ENCODE results near the gene CYP3A5.
"Not testable (repeated sequence)": the region's sequence is repeated elsewhere in the genome, so short reads cannot be mapped to it uniquely, and the experiment has no call there.

CYP3A5 gene

DNA sequence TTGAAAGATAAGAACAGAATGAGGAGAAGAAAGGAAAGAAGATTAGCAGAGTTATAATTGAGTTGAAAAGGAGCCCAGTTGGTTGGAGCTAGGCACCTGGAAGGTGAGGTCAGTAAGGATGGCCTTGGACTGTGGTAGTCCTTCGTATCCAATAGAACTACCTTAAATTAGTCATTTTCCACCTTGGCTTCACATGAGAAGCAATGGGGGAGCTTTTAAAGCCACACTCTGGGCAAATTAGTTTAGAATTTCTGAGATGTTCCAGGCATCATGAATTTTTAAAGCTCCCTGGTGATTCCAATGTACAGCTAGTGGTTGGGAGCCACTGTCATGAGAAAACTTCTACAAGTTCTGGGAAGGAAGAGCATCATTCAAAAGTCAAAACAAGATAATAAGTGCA, 27.3 kb upstream of the CYP3A5 start:
- Histone ChIP-seq H3K27ac (ENCODE audit: low read length, poor library complexity, severe bottlenecking) (no peak overlapping the region), H3K36me3 (ENCODE audit: control insufficient read depth in 1 of 2, insufficient read depth in 2 of 2, low read depth in 1 of 2, low read length in 2 of 2) (no peaks in the 10 kb centered on the region), H4K8ac (ENCODE audit: low read length) (no peak overlapping the region), H3K4me1 (ENCODE audit: control insufficient read depth, insufficient read depth, low read depth, low read length) (no peaks in the 10 kb centered on the region), H3K79me1 (replicated peaks; ENCODE audit: low read length, poor library complexity, severe bottlenecking) (no peaks in the 10 kb centered on the region), H2BK120ac (ENCODE audit: low read depth, low read length) (no peak overlapping the region), H2BK12ac (ENCODE audit: low read length in 2 of 2) (no peak overlapping the region), H3K4me3 (ENCODE audit: insufficient read depth in 1 of 2, low read depth in 1 of 2, low read length in 2 of 2) (no peak overlapping the region), H2AFZ (ENCODE audit: low read depth, low read length) (no peak overlapping the region), H4K91ac (ENCODE audit: low read length) (no peak overlapping the region), H3K27me3 (ENCODE audit: control insufficient read depth in 1 of 2, insufficient read depth in 1 of 2, low read length in 2 of 2) (no peaks in the 10 kb centered on the region), H2BK15ac (ENCODE audit: low read depth, poor library complexity, severe bottlenecking) (no peak overlapping the region), H3K4ac (ENCODE audit: low read depth in 1 of 2, low read length in 2 of 2) (no peak overlapping the region), H2BK5ac (ENCODE audit: low read depth, low read length, poor library complexity, severe bottlenecking) (no peak overlapping the region), H3K14ac (ENCODE audit: low read length in 2 of 2) (no peak overlapping the region), H3K4me2 (ENCODE audit: low read length, poor library complexity, severe bottlenecking) (no peak overlapping the region), H3K9ac (ENCODE audit: low read length) (no peak overlapping the region), H3K18ac (ENCODE audit: low read depth in 1 of 2, low read length in 2 of 2) (no peak overlapping the region), H3K23ac (ENCODE audit: low read length in 2 of 2) (no peak overlapping the region), H3K9me3 (ENCODE audit: control insufficient read depth, low read length) (peaks cover 61% of the 10 kb centered on the region), H2AK5ac (ENCODE audit: low read length, severe bottlenecking) (no peak overlapping the region)
- peak; percentile 20 for DNase-seq
- WGBS: no CpG with 5 or more reads among the region's 1 CpG

DNA sequence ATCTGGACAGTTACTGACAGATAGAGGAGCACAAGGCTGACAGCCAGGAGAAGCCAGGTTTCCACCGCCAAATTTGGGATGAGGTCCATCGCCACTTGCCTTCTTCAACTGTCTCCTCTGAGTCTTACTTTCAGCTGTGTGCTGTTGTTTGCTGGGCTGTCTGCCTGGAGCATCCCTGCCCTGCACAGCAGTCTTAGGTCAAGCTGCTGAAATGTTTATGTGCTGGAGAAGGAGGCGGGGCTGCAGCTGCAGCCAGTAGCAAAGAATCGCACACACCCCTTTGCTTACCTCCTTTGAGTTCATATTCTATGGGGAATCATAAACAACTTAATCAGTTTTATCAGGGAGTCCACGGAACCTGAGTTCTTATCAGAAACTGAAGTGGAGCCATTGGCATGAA, 20.1 kb upstream of the CYP3A5 start:
- no peak overlapping the region for H3K9ac ChIP-seq (ENCODE audit: low read length)
- H3K4me3 ChIP-seq (ENCODE audit: insufficient read depth in 1 of 2, low read depth in 1 of 2, low read length in 2 of 2): no peak overlapping the region
- H3K36me3 ChIP-seq (ENCODE audit: control insufficient read depth in 1 of 2, insufficient read depth in 2 of 2, low read depth in 1 of 2, low read length in 2 of 2): no peaks in the 10 kb centered on the region
- H2BK5ac ChIP-seq (ENCODE audit: low read depth, low read length, poor library complexity, severe bottlenecking): no peak overlapping the region
- H2AK5ac ChIP-seq (ENCODE audit: low read length, severe bottlenecking): no peak overlapping the region
- no peak overlapping the region for H3K14ac ChIP-seq (ENCODE audit: low read length in 2 of 2)
- no peak overlapping the region for H3K18ac ChIP-seq (ENCODE audit: low read depth in 1 of 2, low read length in 2 of 2)
- WGBS: 67% methylated on average over 5 of the region's 5 CpGs
- H2BK12ac ChIP-seq (ENCODE audit: low read length in 2 of 2): no peak overlapping the region
- no peaks in the 10 kb centered on the region for H3K27me3 ChIP-seq (ENCODE audit: control insufficient read depth in 1 of 2, insufficient read depth in 1 of 2, low read length in 2 of 2)
- H2BK15ac ChIP-seq (ENCODE audit: low read depth, poor library complexity, severe bottlenecking): no peak overlapping the region
- no peak for DNase-seq
- H4K91ac ChIP-seq (ENCODE audit: low read length): no peak overlapping the region
- H4K8ac ChIP-seq (ENCODE audit: low read length): no peak overlapping the region
- H3K9me3 ChIP-seq (ENCODE audit: control insufficient read depth, low read length): peaks cover 18% of the 10 kb centered on the region
- H3K4me1 ChIP-seq (ENCODE audit: control insufficient read depth, insufficient read depth, low read depth, low read length): no peaks in the 10 kb centered on the region
- H3K23ac ChIP-seq (ENCODE audit: low read length in 2 of 2): no peak overlapping the region
- no peak overlapping the region for H3K4me2 ChIP-seq (ENCODE audit: low read length, poor library complexity, severe bottlenecking)
- no peak overlapping the region for H3K4ac ChIP-seq (ENCODE audit: low read depth in 1 of 2, low read length in 2 of 2)
- no peak overlapping the region for H2BK120ac ChIP-seq (ENCODE audit: low read depth, low read length)
- H2AFZ ChIP-seq (ENCODE audit: low read depth, low read length): no peak overlapping the region
- H3K27ac ChIP-seq (ENCODE audit: low read length, poor library complexity, severe bottlenecking): no peak overlapping the region
- no peaks in the 10 kb centered on the region for H3K79me1 ChIP-seq (replicated peaks; ENCODE audit: low read length, poor library complexity, severe bottlenecking)

DNA sequence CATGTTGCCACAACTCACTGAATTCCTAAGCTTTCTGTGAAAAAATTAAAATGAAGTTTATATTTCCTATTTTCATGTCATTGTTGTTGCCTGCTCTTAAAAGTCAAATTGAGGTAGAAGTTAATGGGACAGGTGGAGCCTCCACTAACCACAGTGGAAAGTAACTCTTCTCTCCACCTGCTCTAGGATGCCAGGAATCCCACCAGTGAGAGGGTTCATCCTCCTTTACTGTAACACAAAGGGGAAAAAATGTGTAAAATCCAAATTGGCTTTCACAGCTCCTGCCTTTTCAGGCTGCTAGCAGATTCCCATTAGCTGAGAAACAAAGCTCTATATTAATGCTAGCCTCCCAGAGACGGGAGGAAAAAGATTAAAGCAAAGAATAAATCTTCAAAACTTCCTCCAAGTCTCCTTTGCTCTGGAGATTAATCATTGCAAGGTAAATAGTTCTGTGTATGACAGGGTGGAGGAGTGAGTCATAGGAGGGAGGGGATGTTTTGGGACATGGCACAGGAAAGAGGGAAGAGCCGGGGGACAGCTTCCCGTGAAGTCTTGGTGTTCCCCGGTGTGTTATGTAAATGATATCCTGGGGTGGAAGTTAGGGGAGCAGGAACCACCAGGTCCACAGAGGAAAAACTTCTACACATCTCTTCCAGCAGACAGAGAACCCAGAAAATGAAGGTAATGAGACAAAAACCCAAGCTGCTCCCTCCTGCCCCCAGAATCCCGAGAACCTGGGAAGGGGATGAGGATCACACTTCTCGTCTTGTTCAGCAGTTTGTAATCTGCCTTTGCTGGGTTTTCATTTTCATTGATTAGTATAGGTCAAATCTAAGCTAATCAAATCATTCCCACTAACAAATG, 19.3 kb upstream of the CYP3A5 start:
- H2BK12ac ChIP-seq (ENCODE audit: low read length in 2 of 2); H2BK120ac ChIP-seq (ENCODE audit: low read depth, low read length); H3K4ac ChIP-seq (ENCODE audit: low read depth in 1 of 2, low read length in 2 of 2); H3K4me3 ChIP-seq (ENCODE audit: insufficient read depth in 1 of 2, low read depth in 1 of 2, low read length in 2 of 2); H3K14ac ChIP-seq (ENCODE audit: low read length in 2 of 2); H2AFZ ChIP-seq (ENCODE audit: low read depth, low read length); H3K79me1 ChIP-seq (replicated peaks; ENCODE audit: low read length, poor library complexity, severe bottlenecking); H3K9ac ChIP-seq (ENCODE audit: low read length); H2BK5ac ChIP-seq (ENCODE audit: low read depth, low read length, poor library complexity, severe bottlenecking); H4K91ac ChIP-seq (ENCODE audit: low read length); DNase-seq; H4K8ac ChIP-seq (ENCODE audit: low read length); H3K27me3 ChIP-seq (ENCODE audit: control insufficient read depth in 1 of 2, insufficient read depth in 1 of 2, low read length in 2 of 2); H3K4me1 ChIP-seq (ENCODE audit: control insufficient read depth, insufficient read depth, low read depth, low read length); H3K23ac ChIP-seq (ENCODE audit: low read length in 2 of 2); H3K27ac ChIP-seq (ENCODE audit: low read length, poor library complexity, severe bottlenecking); H3K36me3 ChIP-seq (ENCODE audit: control insufficient read depth in 1 of 2, insufficient read depth in 2 of 2, low read depth in 1 of 2, low read length in 2 of 2); H3K18ac ChIP-seq (ENCODE audit: low read depth in 1 of 2, low read length in 2 of 2); H2AK5ac ChIP-seq (ENCODE audit: low read length, severe bottlenecking); H3K4me2 ChIP-seq (ENCODE audit: low read length, poor library complexity, severe bottlenecking); H2BK15ac ChIP-seq (ENCODE audit: low read depth, poor library complexity, severe bottlenecking): not testable (repeated sequence)
- whole genome bisulfite sequencing: 33% methylated on average over 3 of the region's 6 CpGs
- peaks cover 18% of the 10 kb centered on the region for H3K9me3 ChIP-seq (ENCODE audit: control insufficient read depth, low read length)

DNA sequence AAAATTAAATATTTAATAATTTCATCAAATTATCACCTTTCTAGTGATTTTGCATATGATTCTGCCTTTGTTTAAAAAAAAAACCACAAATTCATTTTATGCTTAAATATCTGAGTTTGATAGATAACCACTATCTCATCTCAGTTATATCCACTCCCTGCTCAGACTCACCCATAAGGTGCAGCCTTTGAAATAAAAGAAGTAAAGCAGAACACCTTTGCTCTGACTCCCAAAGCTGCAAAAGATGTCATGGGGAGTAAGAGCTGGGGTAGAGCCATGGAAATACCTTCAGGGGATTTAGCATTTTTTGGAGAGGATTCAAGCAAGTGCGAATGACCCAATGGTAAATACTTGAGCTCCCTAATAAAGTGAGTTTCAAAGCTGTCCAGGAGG, 15.1 kb upstream of the CYP3A5 start:
- no peak overlapping the region for H3K23ac ChIP-seq (ENCODE audit: low read length in 2 of 2)
- 100% methylated on average over 1 of the region's 1 CpG for WGBS
- no peak overlapping the region for H2AFZ ChIP-seq (ENCODE audit: low read depth, low read length)
- no peak overlapping the region for H2BK12ac ChIP-seq (ENCODE audit: low read length in 2 of 2)
- DNase-seq: no peak
- H3K4me3 ChIP-seq (ENCODE audit: insufficient read depth in 1 of 2, low read depth in 1 of 2, low read length in 2 of 2): no peak overlapping the region
- H3K9ac ChIP-seq (ENCODE audit: low read length): no peak overlapping the region
- H4K91ac ChIP-seq (ENCODE audit: low read length): no peak overlapping the region
- peaks cover 3% of the 10 kb centered on the region for H3K4me1 ChIP-seq (ENCODE audit: control insufficient read depth, insufficient read depth, low read depth, low read length)
- no peak overlapping the region for H3K27ac ChIP-seq (ENCODE audit: low read length, poor library complexity, severe bottlenecking)
- H4K8ac ChIP-seq (ENCODE audit: low read length): no peak overlapping the region
- H2BK120ac ChIP-seq (ENCODE audit: low read depth, low read length): no peak overlapping the region
- H3K4me2 ChIP-seq (ENCODE audit: low read length, poor library complexity, severe bottlenecking): no peak overlapping the region
- H3K36me3 ChIP-seq (ENCODE audit: control insufficient read depth in 1 of 2, insufficient read depth in 2 of 2, low read depth in 1 of 2, low read length in 2 of 2): no peaks in the 10 kb centered on the region
- no peaks in the 10 kb centered on the region for H3K27me3 ChIP-seq (ENCODE audit: control insufficient read depth in 1 of 2, insufficient read depth in 1 of 2, low read length in 2 of 2)
- H3K4ac ChIP-seq (ENCODE audit: low read depth in 1 of 2, low read length in 2 of 2): no peak overlapping the region
- H3K18ac ChIP-seq (ENCODE audit: low read depth in 1 of 2, low read length in 2 of 2): no peak overlapping the region
- H3K9me3 ChIP-seq (ENCODE audit: control insufficient read depth, low read length): no peaks in the 10 kb centered on the region
- no peak overlapping the region for H3K14ac ChIP-seq (ENCODE audit: low read length in 2 of 2)
- H2AK5ac ChIP-seq (ENCODE audit: low read length, severe bottlenecking): no peak overlapping the region
- no peaks in the 10 kb centered on the region for H3K79me1 ChIP-seq (replicated peaks; ENCODE audit: low read length, poor library complexity, severe bottlenecking)
- no peak overlapping the region for H2BK15ac ChIP-seq (ENCODE audit: low read depth, poor library complexity, severe bottlenecking)
- H2BK5ac ChIP-seq (ENCODE audit: low read depth, low read length, poor library complexity, severe bottlenecking): no peak overlapping the region

Data from mesenchymal stem cell (in vitro differentiated cells and primary cell).